ENCODE measurements around the gene SPECC1.
"Not testable (repeated sequence)": the region's sequence is repeated elsewhere in the genome, so short reads cannot be mapped to it uniquely, and the experiment has no call there.

SPECC1 gene

GRCh38 chr17:20239776-20240175 is 230.6 kb downstream of the SPECC1 start:
- not testable (repeated sequence) for H3K27me3 ChIP-seq (ENCODE audit: insufficient read depth, low read length); H3K4me3 ChIP-seq (ENCODE audit: low read depth, low read length); H3K36me3 ChIP-seq (ENCODE audit: insufficient read depth, low read length); H2AFZ ChIP-seq (ENCODE audit: low read length, unreplicated experiment); H3K79me2 ChIP-seq (ENCODE audit: control insufficient read depth, insufficient read depth, low read length, unreplicated experiment); H3K27ac ChIP-seq (ENCODE audit: low read depth, low read length); H3K4me1 ChIP-seq (ENCODE audit: control insufficient read depth, insufficient read depth, low read length, unreplicated experiment)

GRCh38 chr17:20241855-20242254 is 232.7 kb downstream of the SPECC1 start:
- Histone ChIP-seq H3K27ac (ENCODE audit: low read depth, low read length) (no peak overlapping the region), H2AFZ (ENCODE audit: low read length, unreplicated experiment) (no peak overlapping the region), H3K79me2 (ENCODE audit: control insufficient read depth, insufficient read depth, low read length, unreplicated experiment) (no peaks in the 10 kb centered on the region), H3K27me3 (ENCODE audit: insufficient read depth, low read length) (no peaks in the 10 kb centered on the region), H3K4me1 (ENCODE audit: control insufficient read depth, insufficient read depth, low read length, unreplicated experiment) (no peaks in the 10 kb centered on the region), H3K4me3 (ENCODE audit: low read depth, low read length) (no peak overlapping the region), H3K36me3 (ENCODE audit: insufficient read depth, low read length) (no peaks in the 10 kb centered on the region)

GRCh38 chr17:20242271-20242670 is 233.1 kb downstream of the SPECC1 start:
- no peaks in the 10 kb centered on the region for H3K36me3 ChIP-seq (ENCODE audit: insufficient read depth, low read length)
- no peaks in the 10 kb centered on the region for H3K79me2 ChIP-seq (ENCODE audit: control insufficient read depth, insufficient read depth, low read length, unreplicated experiment)
- H3K4me1 ChIP-seq (ENCODE audit: control insufficient read depth, insufficient read depth, low read length, unreplicated experiment), result no peaks in the 10 kb centered on the region
- H2AFZ ChIP-seq (ENCODE audit: low read length, unreplicated experiment), result no peak overlapping the region
- H3K27me3 ChIP-seq (ENCODE audit: insufficient read depth, low read length), result no peaks in the 10 kb centered on the region
- H3K4me3 ChIP-seq (ENCODE audit: low read depth, low read length), result no peak overlapping the region
- no peak overlapping the region for H3K27ac ChIP-seq (ENCODE audit: low read depth, low read length)

- H3K4me3 ChIP-seq (ENCODE audit: low read depth, low read length), result no peak overlapping the region
- no peaks in the 10 kb centered on the region for H3K4me1 ChIP-seq (ENCODE audit: control insufficient read depth, insufficient read depth, low read length, unreplicated experiment)
- H2AFZ ChIP-seq (ENCODE audit: low read length, unreplicated experiment), result no peak overlapping the region
- peaks cover 7% of the 10 kb centered on the region; the same call in 1 of the 2 replicates for H3K36me3 ChIP-seq (ENCODE audit: insufficient read depth, low read length)
- H3K79me2 ChIP-seq (ENCODE audit: control insufficient read depth, insufficient read depth, low read length, unreplicated experiment), result no peaks in the 10 kb centered on the region
- no peak overlapping the region for H3K27ac ChIP-seq (ENCODE audit: low read depth, low read length)
- no peaks in the 10 kb centered on the region for H3K27me3 ChIP-seq (ENCODE audit: insufficient read depth, low read length)
Observed at GRCh38 chr17:20243524-20243923, 234.4 kb downstream of the SPECC1 start.

GRCh38 chr17:20244671-20245070 is 235.5 kb downstream of the SPECC1 start:
- H3K27ac ChIP-seq (ENCODE audit: low read depth, low read length), result no peak overlapping the region
- H3K4me3 ChIP-seq (ENCODE audit: low read depth, low read length), result no peak overlapping the region
- H3K27me3 ChIP-seq (ENCODE audit: insufficient read depth, low read length), result no peaks in the 10 kb centered on the region
- H2AFZ ChIP-seq (ENCODE audit: low read length, unreplicated experiment), result no peak overlapping the region
- peaks cover 11% of the 10 kb centered on the region for H3K36me3 ChIP-seq (ENCODE audit: insufficient read depth, low read length)
- no peaks in the 10 kb centered on the region for H3K79me2 ChIP-seq (ENCODE audit: control insufficient read depth, insufficient read depth, low read length, unreplicated experiment)
- H3K4me1 ChIP-seq (ENCODE audit: control insufficient read depth, insufficient read depth, low read length, unreplicated experiment), result no peaks in the 10 kb centered on the region

GRCh38 chr17:20246692-20247091 is 237.5 kb downstream of the SPECC1 start:
- Histone ChIP-seq H3K4me3 (ENCODE audit: low read depth, low read length) (no peak overlapping the region), H3K79me2 (ENCODE audit: control insufficient read depth, insufficient read depth, low read length, unreplicated experiment) (no peaks in the 10 kb centered on the region), H2AFZ (ENCODE audit: low read length, unreplicated experiment) (no peak overlapping the region), H3K36me3 (ENCODE audit: insufficient read depth, low read length) (peaks cover 13% of the 10 kb centered on the region), H3K4me1 (ENCODE audit: control insufficient read depth, insufficient read depth, low read length, unreplicated experiment) (no peaks in the 10 kb centered on the region), H3K27me3 (ENCODE audit: insufficient read depth, low read length) (no peaks in the 10 kb centered on the region), H3K27ac (ENCODE audit: low read depth, low read length) (no peak overlapping the region)

GRCh38 chr17:20253323-20253722 is 244.2 kb downstream of the SPECC1 start:
- Histone ChIP-seq H3K4me1 (ENCODE audit: control insufficient read depth, insufficient read depth, low read length, unreplicated experiment) (no peaks in the 10 kb centered on the region), H3K36me3 (ENCODE audit: insufficient read depth, low read length) (peaks cover 19% of the 10 kb centered on the region), H3K27ac (ENCODE audit: low read depth, low read length) (no peak overlapping the region)

GRCh38 chr17:20254541-20254940 is 245.4 kb downstream of the SPECC1 start:
- Histone ChIP-seq H2AFZ (ENCODE audit: low read length, unreplicated experiment) (no peak overlapping the region), H3K79me2 (ENCODE audit: control insufficient read depth, insufficient read depth, low read length, unreplicated experiment) (no peaks in the 10 kb centered on the region), H3K27me3 (ENCODE audit: insufficient read depth, low read length) (no peaks in the 10 kb centered on the region), H3K36me3 (ENCODE audit: insufficient read depth, low read length) (peaks cover 18% of the 10 kb centered on the region), H3K27ac (ENCODE audit: low read depth, low read length) (no peak overlapping the region), H3K4me1 (ENCODE audit: control insufficient read depth, insufficient read depth, low read length, unreplicated experiment) (no peaks in the 10 kb centered on the region), H3K4me3 (ENCODE audit: low read depth, low read length) (no peak overlapping the region)

More at GRCh38 chr17:20253323-20253722, 244.2 kb downstream of the SPECC1 start:
- no peak overlapping the region for H3K4me3 ChIP-seq (ENCODE audit: low read depth, low read length)
- no peaks in the 10 kb centered on the region for H3K27me3 ChIP-seq (ENCODE audit: insufficient read depth, low read length)
- no peak overlapping the region for H2AFZ ChIP-seq (ENCODE audit: low read length, unreplicated experiment)
- no peaks in the 10 kb centered on the region for H3K79me2 ChIP-seq (ENCODE audit: control insufficient read depth, insufficient read depth, low read length, unreplicated experiment)

- no peak overlapping the region for H2AFZ ChIP-seq (ENCODE audit: low read length, unreplicated experiment)
- no peaks in the 10 kb centered on the region for H3K79me2 ChIP-seq (ENCODE audit: control insufficient read depth, insufficient read depth, low read length, unreplicated experiment)
- no peaks in the 10 kb centered on the region for H3K27me3 ChIP-seq (ENCODE audit: insufficient read depth, low read length)
- no peak overlapping the region for H3K4me3 ChIP-seq (ENCODE audit: low read depth, low read length)
- no peak overlapping the region for H3K27ac ChIP-seq (ENCODE audit: low read depth, low read length)
- H3K4me1 ChIP-seq (ENCODE audit: control insufficient read depth, insufficient read depth, low read length, unreplicated experiment), result no peaks in the 10 kb centered on the region
- peaks cover 15% of the 10 kb centered on the region for H3K36me3 ChIP-seq (ENCODE audit: insufficient read depth, low read length)
Observed at GRCh38 chr17:20256144-20256543, 247.0 kb downstream of the SPECC1 start.

GRCh38 chr17:20257008-20257407 is 247.8 kb downstream of the SPECC1 start:
- Histone ChIP-seq H3K4me3 (ENCODE audit: low read depth, low read length) (no peak overlapping the region), H3K27ac (ENCODE audit: low read depth, low read length) (no peak overlapping the region), H3K79me2 (ENCODE audit: control insufficient read depth, insufficient read depth, low read length, unreplicated experiment) (no peaks in the 10 kb centered on the region), H3K4me1 (ENCODE audit: control insufficient read depth, insufficient read depth, low read length, unreplicated experiment) (no peaks in the 10 kb centered on the region), H2AFZ (ENCODE audit: low read length, unreplicated experiment) (no peak overlapping the region), H3K27me3 (ENCODE audit: insufficient read depth, low read length) (no peaks in the 10 kb centered on the region), H3K36me3 (ENCODE audit: insufficient read depth, low read length) (peaks cover 12% of the 10 kb centered on the region)

- Histone ChIP-seq H3K36me3 (ENCODE audit: insufficient read depth, low read length) (peaks cover 12% of the 10 kb centered on the region), H3K4me3 (ENCODE audit: low read depth, low read length) (no peak overlapping the region), H3K79me2 (ENCODE audit: control insufficient read depth, insufficient read depth, low read length, unreplicated experiment) (no peaks in the 10 kb centered on the region)
Observed at GRCh38 chr17:20257798-20258197, 248.6 kb downstream of the SPECC1 start.

More at GRCh38 chr17:20257798-20258197, 248.6 kb downstream of the SPECC1 start:
- Histone ChIP-seq H3K27me3 (ENCODE audit: insufficient read depth, low read length) (no peaks in the 10 kb centered on the region), H3K27ac (ENCODE audit: low read depth, low read length) (no peak overlapping the region), H3K4me1 (ENCODE audit: control insufficient read depth, insufficient read depth, low read length, unreplicated experiment) (no peaks in the 10 kb centered on the region), H2AFZ (ENCODE audit: low read length, unreplicated experiment) (no peak overlapping the region)

All from ACC112 (cell line).